Measurements from ENCODE around the gene NEGR1. TPM values are rescaled to one million over a fixed set of nuclear protein-coding genes. Genes with fewer than 3 reads are reported as not detected.

The NEGR1 gene
- total RNA-seq, 1 experiment from 2014 or later = 0.03 TPM

- in situ Hi-C loops (cut with HindIII; ENCODE audit: low pct_unique_long_range_greater_than_20kb, low sequenced_read_pairs) = no loop called here
- no peak for DNase-seq (ENCODE audit: low read depth)
These were observed 924.6 kb downstream of the NEGR1 start for GRCh38 chr1:71357708-71358107.

DNA sequence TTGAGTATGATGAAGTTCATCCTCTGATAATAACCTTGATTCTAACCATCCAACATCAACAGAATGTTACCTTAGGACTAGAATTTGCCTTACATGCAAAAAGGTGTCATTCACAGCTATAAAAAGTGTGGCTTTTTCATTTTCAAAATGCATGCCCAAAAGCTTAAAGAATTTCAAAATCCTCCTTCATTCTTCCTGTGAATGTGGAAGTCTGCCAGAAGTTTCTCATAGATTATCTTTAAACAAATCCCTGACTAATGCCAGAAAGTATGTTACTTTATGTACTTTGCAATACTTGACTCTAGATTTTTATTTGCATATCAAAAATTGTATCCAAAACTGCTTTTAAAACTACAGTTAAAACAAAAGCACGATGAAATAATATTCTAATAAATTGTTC, 930.9 kb downstream of the NEGR1 start:
- in situ Hi-C loops (cut with HindIII; ENCODE audit: low pct_unique_long_range_greater_than_20kb, low sequenced_read_pairs) = no loop called here
- DNase-seq (ENCODE audit: low read depth) = no peak

DNA sequence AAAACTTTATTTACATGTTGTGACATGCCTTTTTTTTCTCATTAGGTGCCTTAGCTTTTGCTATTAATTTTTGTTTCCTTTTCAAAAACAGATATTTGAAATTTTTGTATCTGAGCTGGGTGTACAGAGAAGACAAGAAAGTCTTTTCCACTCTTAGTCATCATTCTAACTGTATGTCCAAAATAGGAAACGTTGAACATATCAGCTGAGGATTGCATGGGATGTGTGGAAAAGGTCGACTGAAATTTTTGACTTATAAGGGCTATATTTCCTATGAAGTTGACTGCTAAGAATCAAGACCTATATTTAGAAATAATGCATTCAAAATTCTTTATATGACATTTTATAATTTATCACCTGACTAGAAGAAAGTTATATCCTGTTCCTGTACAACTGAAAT, 931.5 kb downstream of the NEGR1 start:
- DNase-seq (ENCODE audit: low read depth) = no peak
- in situ Hi-C loops (cut with HindIII; ENCODE audit: low pct_unique_long_range_greater_than_20kb, low sequenced_read_pairs) = no loop called here

DNA sequence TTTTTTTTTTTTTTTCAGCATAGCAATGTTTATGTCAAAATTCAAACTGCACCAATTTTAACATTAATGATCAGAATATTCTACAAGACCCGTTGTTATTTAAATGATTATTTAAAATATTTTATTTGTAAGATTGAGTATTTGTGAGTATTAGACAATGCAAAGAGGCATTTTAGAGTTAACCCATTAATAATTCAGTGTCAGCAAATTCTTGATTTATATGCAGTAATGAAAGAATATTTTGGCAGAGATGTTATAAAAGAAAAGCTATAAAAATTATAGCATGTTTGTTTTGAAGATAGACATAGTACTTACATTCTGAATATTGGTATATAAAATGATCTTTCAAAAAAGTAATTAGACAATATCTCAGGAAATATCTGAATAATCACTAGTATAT, 932.0 kb downstream of the NEGR1 start:
- no peak for DNase-seq (ENCODE audit: low read depth)
- in situ Hi-C loops (cut with HindIII; ENCODE audit: low pct_unique_long_range_greater_than_20kb, low sequenced_read_pairs) = no loop called here

All from Caki2 (cell line).